Hepatocyte (in vitro differentiated cells): ENCODE results near the gene LIPA.

Experiments used
- EZH2 ChIP-seq: fragments of 200-600 bp; sonication (generic); IDR thresholded peaks from 2 replicates; pipeline ENCODE4 v1.6.1; 2016; ENCODE audit warnings: antibody characterized with exemption, mild to moderate bottlenecking, borderline replicate concordance
- TF ChIP-seq, protein P1 (sequence below): fragments of 200-600 bp; sonication (generic); IDR thresholded peaks from 2 replicates; pipeline ENCODE4 v1.5.1; 2016; ENCODE audit warnings: antibody characterized with exemption, mild to moderate bottlenecking; ENCODE audit not compliant: poor library complexity

- TF ChIP-seq, protein P1, sequence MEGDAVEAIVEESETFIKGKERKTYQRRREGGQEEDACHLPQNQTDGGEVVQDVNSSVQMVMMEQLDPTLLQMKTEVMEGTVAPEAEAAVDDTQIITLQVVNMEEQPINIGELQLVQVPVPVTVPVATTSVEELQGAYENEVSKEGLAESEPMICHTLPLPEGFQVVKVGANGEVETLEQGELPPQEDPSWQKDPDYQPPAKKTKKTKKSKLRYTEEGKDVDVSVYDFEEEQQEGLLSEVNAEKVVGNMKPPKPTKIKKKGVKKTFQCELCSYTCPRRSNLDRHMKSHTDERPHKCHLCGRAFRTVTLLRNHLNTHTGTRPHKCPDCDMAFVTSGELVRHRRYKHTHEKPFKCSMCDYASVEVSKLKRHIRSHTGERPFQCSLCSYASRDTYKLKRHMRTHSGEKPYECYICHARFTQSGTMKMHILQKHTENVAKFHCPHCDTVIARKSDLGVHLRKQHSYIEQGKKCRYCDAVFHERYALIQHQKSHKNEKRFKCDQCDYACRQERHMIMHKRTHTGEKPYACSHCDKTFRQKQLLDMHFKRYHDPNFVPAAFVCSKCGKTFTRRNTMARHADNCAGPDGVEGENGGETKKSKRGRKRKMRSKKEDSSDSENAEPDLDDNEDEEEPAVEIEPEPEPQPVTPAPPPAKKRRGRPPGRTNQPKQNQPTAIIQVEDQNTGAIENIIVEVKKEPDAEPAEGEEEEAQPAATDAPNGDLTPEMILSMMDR, result no peak
- TF ChIP-seq EZH2, result no peak
Observed at GRCh38 chr10:89270153-89270483, 18.5 kb upstream of the LIPA start.
